Nephron progenitor cell (in vitro differentiated cells): Measurements from ENCODE around the gene APOC1.
"Not testable (repeated sequence)": the region's sequence is repeated elsewhere in the genome, so short reads cannot be mapped to it uniquely, and the experiment has no call there.

Source experiments
- DNase-seq: peaks from one replicate; pipeline ENCODE4 v3.0.0; 2021
- H3K27ac Mint-ChIP-seq: 2 replicates; pipeline ENCODE4 v1.8.0; 2021; ENCODE audit warnings: mild to moderate bottlenecking, moderate library complexity, mixed read lengths
- H3K27me3 Mint-ChIP-seq: 2 replicates; pipeline ENCODE4 v1.8.0; 2021; ENCODE audit warnings: mild to moderate bottlenecking, low read depth, mixed read lengths; ENCODE audit not compliant: poor library complexity
- H3K36me3 Mint-ChIP-seq: 2 replicates; pipeline ENCODE4 v1.8.0; 2021; ENCODE audit warnings: low read depth, mixed read lengths
- H3K4me1 Mint-ChIP-seq: 2 replicates; pipeline ENCODE4 v1.8.0; 2021; ENCODE audit warnings: mixed read lengths
- H3K4me3 Mint-ChIP-seq: 2 replicates; pipeline ENCODE4 v1.8.0; 2021; ENCODE audit warnings: mild to moderate bottlenecking, moderate library complexity, mixed read lengths
- H3K9me3 Mint-ChIP-seq: 2 replicates; pipeline ENCODE4 v1.8.0; 2021; ENCODE audit warnings: mild to moderate bottlenecking, moderate library complexity, mixed read lengths
- CTCF ChIP-seq: fragments of 200-600 bp; sonication (generic); IDR thresholded peaks from 2 replicates; pipeline ENCODE4 v1.5.0; 2021; ENCODE audit warnings: antibody characterized with exemption

APOC1 gene

GRCh38 chr19:44879309-44880065, 34.9 kb upstream of the APOC1 start:
- Mint-ChIP-seq H3K4me3 (no peak overlapping the region), H3K36me3 (peaks cover 33% of the 10 kb centered on the region), H3K27me3 (peaks cover 4% of the 10 kb centered on the region), H3K27ac (peak overlapping the region; percentile 87), H3K9me3 (no peaks in the 10 kb centered on the region), H3K4me1 (peaks cover 46% of the 10 kb centered on the region)
- DNase-seq, result peak; percentile 41
- TF ChIP-seq CTCF, result no peak

GRCh38 chr19:44882063-44882462, 32.3 kb upstream of the APOC1 start:
- no peak for TF ChIP-seq CTCF
- Mint-ChIP-seq H3K27ac (peak overlapping the region; percentile 12), H3K9me3 (no peaks in the 10 kb centered on the region), H3K4me3 (no peak overlapping the region), H3K36me3 (peaks cover 37% of the 10 kb centered on the region), H3K27me3 (no peaks in the 10 kb centered on the region), H3K4me1 (peaks cover 34% of the 10 kb centered on the region)
- DNase-seq, result no peak

- not testable (repeated sequence) for DNase-seq, H3K27me3 Mint-ChIP-seq, H3K4me3 Mint-ChIP-seq, H3K9me3 Mint-ChIP-seq
- peaks cover 41% of the 10 kb centered on the region for H3K36me3 Mint-ChIP-seq
- peaks cover 28% of the 10 kb centered on the region for H3K4me1 Mint-ChIP-seq
- peak overlapping the region; percentile 36 for H3K27ac Mint-ChIP-seq
Observed at GRCh38 chr19:44882619-44883397, 31.6 kb upstream of the APOC1 start.

- DNase-seq, result no peak
Observed at GRCh38 chr19:44883922-44884321, 30.5 kb upstream of the APOC1 start.

GRCh38 chr19:44884566-44884965, 29.8 kb upstream of the APOC1 start:
- Mint-ChIP-seq H3K4me3 (no peak overlapping the region), H3K36me3 (peaks cover 53% of the 10 kb centered on the region), H3K9me3 (no peaks in the 10 kb centered on the region), H3K27ac (no peak overlapping the region), H3K4me1 (peaks cover 19% of the 10 kb centered on the region), H3K27me3 (no peaks in the 10 kb centered on the region)
- DNase-seq, result no peak
- no peak for TF ChIP-seq CTCF

More at GRCh38 chr19:44883922-44884321, 30.5 kb upstream of the APOC1 start:
- no peak overlapping the region for H3K27ac Mint-ChIP-seq
- H3K36me3 Mint-ChIP-seq, result peaks cover 49% of the 10 kb centered on the region
- no peak overlapping the region for H3K4me3 Mint-ChIP-seq
- no peak for TF ChIP-seq CTCF
- no peaks in the 10 kb centered on the region for H3K27me3 Mint-ChIP-seq
- H3K4me1 Mint-ChIP-seq, result peaks cover 18% of the 10 kb centered on the region
- no peaks in the 10 kb centered on the region for H3K9me3 Mint-ChIP-seq

- H3K27ac Mint-ChIP-seq, result no peak overlapping the region
- no peak for TF ChIP-seq CTCF
- peaks cover 3% of the 10 kb centered on the region for H3K27me3 Mint-ChIP-seq
- peaks cover 22% of the 10 kb centered on the region for H3K4me1 Mint-ChIP-seq
- no peak overlapping the region for H3K4me3 Mint-ChIP-seq
- no peak for DNase-seq
- no peaks in the 10 kb centered on the region for H3K9me3 Mint-ChIP-seq
- H3K36me3 Mint-ChIP-seq, result peaks cover 53% of the 10 kb centered on the region
Observed at GRCh38 chr19:44886141-44886540, 28.3 kb upstream of the APOC1 start.
